ENCODE results near the gene MLLT3. TPM values are rescaled to one million over a fixed set of nuclear protein-coding genes. Genes with fewer than 3 reads are reported as not detected.

The MLLT3 gene
- total and polyA plus RNA-seq, 2 of the 8 experiments (the other 6 are each of a cell fraction or from before 2014, with no cell fraction given): 5.9 to 9.6 TPM

GRCh38 chr9:20593537-20593936 is 28.8 kb downstream of the MLLT3 start:
- no peak overlapping the region for H3K23ac ChIP-seq (ENCODE audit: insufficient read length)
- 88% methylated on average over 2 of the region's 2 CpGs; no CpG with 5 or more reads in 1 of the 2 experiments for WGBS, 2 experiments (ENCODE audit: extremely low coverage in 1 of 2, insufficient coverage in 1 of 2, insufficient read length in 1 of 2, insufficient replicate concordance in 2 of 2, low coverage in 1 of 2, low lambda C conversion rate in 2 of 2, missing lambda C conversion rate in 1 of 2)
- H4K91ac ChIP-seq (replicated peaks; ENCODE audit: insufficient read length, low read length): no peak overlapping the region
- H3K36me3 ChIP-seq (ENCODE audit: control insufficient read depth in 2 of 4, insufficient read depth in 4 of 4, low read length in 3 of 4): no peaks in the 10 kb centered on the region
- H2BK20ac ChIP-seq (ENCODE audit: low read length): no peak overlapping the region
- no peaks in the 10 kb centered on the region for H3K27me3 ChIP-seq (replicated peaks in 1 of 4; ENCODE audit: control insufficient read depth in 3 of 4, extremely low read depth in 1 of 4, insufficient read depth in 3 of 4, low read length in 3 of 4)
- peaks cover 0 to 3% (median 0%) of the 10 kb centered on the region in 4 experiments; a peak in 1 of 7 replicates for H3K4me1 ChIP-seq (replicated peaks in 1 of 4; ENCODE audit: control insufficient read depth in 3 of 4, insufficient read depth in 4 of 4, low read length in 3 of 4)
- H3K27ac ChIP-seq (ENCODE audit: low read depth, low read length): no peak overlapping the region
- POLR2A ChIA-PET (ENCODE audit: partially characterized antibody): interaction anchor here (0.7 kb wide), 1 partner anchor 21 kb away, joined by 3 read pairs; no protein-coding TSS in a partner anchor
- no peak overlapping the region for H2BK5ac ChIP-seq (ENCODE audit: low read depth, low read length)
- H3K79me1 ChIP-seq (ENCODE audit: low read depth, low read length): no peaks in the 10 kb centered on the region
- CTCF ChIA-PET (ENCODE audit: partially characterized antibody): interaction anchor here (1.0 kb wide), 1 partner anchor 24 kb away, joined by 3 read pairs; no protein-coding TSS in a partner anchor
- no peak overlapping the region for H2AFZ ChIP-seq (ENCODE audit: low read length)
- H3K18ac ChIP-seq (ENCODE audit: extremely low read depth, low read length): no peak overlapping the region
- H3K4me2 ChIP-seq (ENCODE audit: insufficient read depth in 1 of 2, low read depth in 2 of 2, low read length in 2 of 2): no peak overlapping the region
- FAIRE-seq (no peak), DNase-seq (ENCODE audit: low read depth in 1 of 2, low spot score in 2 of 2) (no peak)
- no peak overlapping the region for H3K9ac ChIP-seq (replicated peaks in 1 of 4; ENCODE audit: extremely low read depth in 1 of 4, low read depth in 3 of 4, low read length in 3 of 4)
- no peak overlapping the region for H3K4ac ChIP-seq (replicated peaks; ENCODE audit: insufficient read length, low read depth, low read length)
- H2BK15ac ChIP-seq (ENCODE audit: low read length): no peak overlapping the region
- H3K79me2 ChIP-seq (ENCODE audit: control insufficient read depth in 1 of 2, insufficient read depth in 2 of 2, low read length in 2 of 2): no peaks in the 10 kb centered on the region
- no peaks in the 10 kb centered on the region for H4K20me1 ChIP-seq (replicated peaks in 1 of 2; ENCODE audit: control insufficient read depth in 1 of 2, insufficient read depth in 2 of 2, low read length in 2 of 2)
- H2BK120ac ChIP-seq (replicated peaks; ENCODE audit: low read depth, low read length): no peak overlapping the region
- no peak overlapping the region for H3K56ac ChIP-seq (replicated peaks; ENCODE audit: insufficient read length, low read depth, low read length)
- no peaks in the 10 kb centered on the region for H3K9me3 ChIP-seq (ENCODE audit: insufficient read depth in 2 of 2, low read depth in 1 of 2, low read length in 1 of 2)
- no peak overlapping the region for H4K5ac ChIP-seq (ENCODE audit: insufficient read length, low read depth, low read length)
- H4K8ac ChIP-seq (ENCODE audit: extremely low read depth, insufficient read depth, low read length): no peak overlapping the region
- no peak overlapping the region for H2BK12ac ChIP-seq (ENCODE audit: low read depth, low read length)
- H3K23me2 ChIP-seq (ENCODE audit: low read depth, low read length): no peaks in the 10 kb centered on the region
- H3K14ac ChIP-seq (ENCODE audit: insufficient read length): no peak overlapping the region
- H3K4me3 ChIP-seq (ENCODE audit: extremely low read depth in 1 of 4, insufficient read depth in 2 of 4, low read depth in 3 of 4, low read length in 4 of 4): no peak overlapping the region
- no peak overlapping the region for H2AK5ac ChIP-seq (ENCODE audit: low read depth, low read length)
- TF ChIP-seq ZNF274 (IDR thresholded peaks at IDR 0.05; ENCODE audit: borderline replicate concordance, extremely low read depth, low read length) (no peak), RAD21 (IDR thresholded peaks at IDR 0.05 in 1 of 2, conservative IDR thresholded peaks at IDR 0.05 in 1 of 2; ENCODE audit: low read depth in 2 of 2, low read length in 2 of 2) (no peak), SIN3A (conservative IDR thresholded peaks at IDR 0.05 in 1 of 2, IDR thresholded peaks at IDR 0.05 in 1 of 2; ENCODE audit: low read depth in 1 of 2, low read length in 2 of 2) (no peak), SAP30 (IDR thresholded peaks at IDR 0.05; ENCODE audit: insufficient read depth, insufficient replicate concordance, low read length) (no peak), USF2 (IDR thresholded peaks at IDR 0.05; ENCODE audit: low read length) (no peak), TAF7 (optimal IDR thresholded peaks at IDR 0.05; ENCODE audit: borderline replicate concordance, low read depth, low read length) (no peak), CTCF (IDR thresholded peaks at IDR 0.05; ENCODE audit: control extremely low read depth in 1 of 3, insufficient read depth in 1 of 3, low read depth in 1 of 3, low read length in 3 of 3) (no peak), SP4 (IDR thresholded peaks at IDR 0.05; ENCODE audit: low read length) (no peak), BCL11A (IDR thresholded peaks at IDR 0.05; ENCODE audit: low read depth in 2 of 2, low read length in 2 of 2) (no peak)

Measured in H1 (cell line).